NCI-H1105 (cell line): ENCODE measurements around the gene GLI1.
"Not testable (repeated sequence)": the region's sequence is repeated elsewhere in the genome, so short reads cannot be mapped to it uniquely, and the experiment has no call there.

Experiments used
- DNase-seq: peaks from one replicate; lab custom pipeline; 2025; lab: John Stamatoyannopoulos, UW

GLI1 gene

DNA sequence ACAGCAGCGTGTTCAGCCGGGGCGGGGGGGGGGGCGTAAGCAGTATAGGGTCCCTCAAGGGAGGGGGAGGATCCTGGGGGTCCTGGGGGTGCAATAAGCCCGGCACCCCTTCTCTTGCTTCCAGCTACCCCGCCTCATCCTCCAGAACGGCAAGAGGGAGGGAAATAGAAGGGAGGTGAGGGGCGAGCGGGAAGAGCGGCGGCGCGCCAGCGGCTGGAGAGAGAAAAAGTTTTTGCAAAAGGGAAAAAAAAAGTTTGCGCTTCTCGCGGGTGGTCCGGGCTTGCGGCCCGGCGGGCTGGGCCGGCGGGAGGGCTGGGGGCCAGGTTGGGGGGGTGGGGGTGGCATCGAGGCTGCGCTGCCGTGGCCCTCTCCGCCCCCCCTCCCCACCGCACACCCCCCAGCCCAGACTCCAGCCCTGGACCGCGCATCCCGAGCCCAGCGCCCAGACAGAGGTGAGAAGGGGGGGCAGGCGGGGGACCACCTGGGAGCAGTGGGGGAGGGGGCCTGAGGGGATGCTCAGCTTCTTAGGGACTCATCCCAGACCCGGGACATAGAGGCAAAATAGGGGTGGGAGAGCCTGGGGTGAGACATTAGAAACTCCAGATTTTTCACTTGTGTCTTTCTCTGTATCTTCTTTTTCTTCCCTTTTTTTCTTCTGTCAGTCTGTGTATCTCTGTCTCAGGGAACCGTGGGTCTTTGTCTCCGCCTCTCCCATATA is at the start of gene GLI1:
GLI1 (plus strand) TSS at position 36 of the 718 bp plus-strand sequence. CDS start 3,907 bp downstream, outside the sequence.
- no peak for DNase-seq

DNA sequence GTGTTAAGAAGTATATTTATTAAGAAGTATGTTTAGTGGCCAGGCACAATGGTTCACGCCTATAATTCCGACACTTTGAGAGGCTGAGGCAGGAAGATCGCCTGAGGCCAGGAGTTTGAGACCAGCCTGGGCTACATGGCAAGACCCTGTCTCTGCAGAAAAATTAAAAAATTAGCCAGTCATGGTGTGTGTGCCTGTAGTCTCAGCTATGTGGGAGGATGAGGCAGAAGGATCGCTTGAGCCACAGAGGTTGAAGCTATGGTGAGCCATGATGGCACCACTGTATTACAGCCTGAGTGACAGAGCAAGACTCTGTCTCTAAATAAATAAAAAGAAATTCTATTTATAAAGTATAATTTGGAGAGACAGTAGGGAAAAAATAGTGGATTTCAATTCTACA is 49.1 kb upstream of the GLI1 start:
- DNase-seq, result no peak

DNA sequence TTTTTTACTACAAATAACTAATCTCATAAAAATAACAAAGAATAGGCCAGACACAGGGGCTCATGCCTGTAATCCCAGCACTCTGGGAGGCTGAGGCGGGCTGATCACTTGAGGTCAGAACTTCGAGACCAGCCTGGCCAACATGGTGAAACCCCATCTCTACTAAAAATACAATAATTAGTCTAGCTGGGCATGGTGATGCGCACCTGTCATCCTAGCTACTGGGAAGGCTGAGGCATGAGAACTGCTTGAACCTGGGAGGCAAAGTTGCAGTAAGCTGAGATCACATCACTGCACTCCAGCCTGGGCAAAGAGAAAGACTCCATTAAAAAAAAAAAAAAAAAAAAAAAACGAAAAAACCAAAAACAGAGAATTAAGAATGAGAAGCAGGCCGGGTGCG is 45.4 kb upstream of the GLI1 start:
- DNase-seq, result not testable (repeated sequence)

DNA sequence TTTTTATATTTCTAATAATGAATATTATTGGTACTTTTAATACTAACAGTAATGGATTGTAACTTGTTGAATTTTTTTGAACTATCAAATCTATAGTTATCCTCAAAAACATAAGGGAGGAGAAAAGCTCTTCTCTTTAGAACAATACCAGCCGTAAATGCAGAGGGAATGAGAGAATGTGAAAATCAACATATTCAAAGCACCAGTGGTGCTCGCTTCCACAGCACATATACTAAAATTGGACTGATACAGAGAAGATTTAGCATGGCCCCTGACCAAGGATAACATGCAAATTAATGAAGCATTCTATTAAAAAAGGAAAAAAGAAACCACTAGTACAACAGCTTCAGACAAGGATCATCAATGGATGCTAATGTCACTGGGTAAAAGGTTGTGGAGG is 44.5 kb upstream of the GLI1 start:
- DNase-seq, result no peak

- no peak for DNase-seq
Measured at GRCh38 chr12:57416039-57416996, 43.3 kb upstream of the GLI1 start.

- no peak for DNase-seq
Measured at GRCh38 chr12:57418255-57418654, 41.3 kb upstream of the GLI1 start.

DNA sequence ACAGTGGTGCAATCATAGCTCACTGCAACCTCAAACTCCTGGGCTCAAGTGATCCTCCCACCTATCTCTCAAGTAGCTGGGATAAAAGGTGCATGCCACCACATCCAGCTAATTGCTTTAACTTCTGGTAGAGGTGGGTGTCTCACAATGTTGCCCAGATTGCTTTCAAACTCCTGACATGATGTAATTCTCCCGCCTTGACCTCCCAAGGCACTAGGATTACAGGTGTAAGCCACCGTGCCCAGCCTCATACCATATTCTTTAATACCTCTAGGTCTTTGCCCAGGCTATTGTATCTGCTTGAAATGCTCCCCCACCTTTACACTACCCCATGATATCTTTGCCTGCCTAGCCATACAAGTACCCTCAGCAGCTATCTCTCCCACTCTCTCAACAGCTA is 40.1 kb upstream of the GLI1 start:
- DNase-seq, result no peak

- DNase-seq, result no peak
Measured at GRCh38 chr12:57420482-57420881, 39.1 kb upstream of the GLI1 start.

GRCh38 chr12:57426948-57427347 is 32.6 kb upstream of the GLI1 start:
- not testable (repeated sequence) for DNase-seq

GRCh38 chr12:57428965-57429364 is 30.6 kb upstream of the GLI1 start:
- DNase-seq, result no peak

DNA sequence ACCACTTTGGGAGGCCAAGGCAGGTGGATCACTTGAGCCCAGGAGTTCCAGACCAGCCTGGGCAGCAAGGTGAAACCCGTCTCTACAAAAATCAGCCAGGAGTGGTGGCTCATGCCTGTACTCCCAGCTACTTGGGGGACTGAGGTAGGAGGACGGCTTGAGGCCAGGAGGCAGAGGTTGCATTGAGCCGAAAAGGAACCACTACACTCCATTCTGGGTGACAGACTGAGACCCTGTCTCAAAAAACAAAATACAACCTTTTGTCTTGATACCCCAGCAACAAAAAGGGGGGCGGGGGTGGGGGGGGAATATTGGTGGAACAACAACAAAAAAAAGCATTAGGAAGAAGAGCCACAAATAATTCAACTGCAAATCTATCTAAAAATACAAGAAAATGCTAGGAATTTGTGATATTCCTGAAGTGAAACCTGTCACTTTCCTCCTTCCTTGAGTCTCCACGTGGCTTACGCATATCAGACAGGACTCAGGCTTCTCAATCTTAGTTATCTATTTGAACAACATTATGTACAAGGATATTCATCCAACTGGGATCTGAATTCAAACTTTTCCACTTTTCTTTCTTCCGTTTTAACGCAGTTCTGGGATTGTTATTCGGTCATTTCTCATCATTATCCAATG is 30.0 kb upstream of the GLI1 start:
- DNase-seq, result no peak

DNA sequence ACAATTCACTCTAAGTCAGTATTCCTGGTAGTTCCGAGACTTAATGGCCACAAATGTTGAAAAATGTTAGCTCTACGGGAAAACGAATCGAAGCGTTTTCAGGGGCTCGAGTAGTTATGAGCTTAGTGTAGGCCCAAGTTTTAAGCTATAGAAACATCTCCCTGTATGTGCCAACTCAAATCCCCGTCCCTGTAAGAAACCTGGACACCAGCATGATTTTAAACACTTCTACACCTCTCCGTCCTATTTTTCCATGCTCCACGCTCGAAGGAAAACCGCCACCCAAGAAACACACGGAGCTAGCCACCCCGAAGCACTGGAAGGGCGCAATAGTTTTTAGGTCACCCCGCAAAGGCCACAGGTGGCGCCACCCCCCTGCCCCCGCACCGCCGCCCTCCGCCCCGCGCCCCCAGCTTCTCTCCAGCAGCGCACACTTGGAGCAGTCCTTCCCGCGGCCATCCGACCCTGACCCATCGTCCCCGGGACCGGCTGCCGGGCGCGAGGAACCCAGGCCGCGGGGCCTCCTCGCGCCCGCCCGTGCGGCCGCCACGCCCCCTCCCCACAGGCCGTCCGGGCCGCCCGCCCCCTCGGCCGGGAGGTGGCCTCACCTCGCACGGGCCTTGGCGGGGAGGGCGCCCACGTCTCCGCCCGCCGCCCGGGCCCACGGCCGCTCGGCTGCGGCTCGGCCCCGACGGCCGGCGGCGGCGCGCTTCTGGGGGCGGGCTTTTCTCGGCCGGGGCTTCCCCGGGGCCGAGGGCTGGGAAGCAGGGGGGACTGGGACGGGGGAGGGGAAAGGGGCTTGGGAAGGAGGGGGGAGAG is 29.3 kb upstream of the GLI1 start:
- no peak for DNase-seq

- peak; percentile 83 for DNase-seq
Measured at GRCh38 chr12:57430931-57431566, 28.5 kb upstream of the GLI1 start, which contains the start of gene R3HDM2. TSS of gene R3HDM2 (minus strand) at chr12:57431043. CDS start at chr12:57310428, 120,615 bp downstream.

- no peak for DNase-seq
Measured at GRCh38 chr12:57431654-57432188, 27.9 kb upstream of the GLI1 start.

- DNase-seq, result no peak
Measured at GRCh38 chr12:57433370-57433769, 26.2 kb upstream of the GLI1 start.

GRCh38 chr12:57434517-57435223 is 24.9 kb upstream of the GLI1 start, which contains the start of gene INHBC:
TSS of gene INHBC (plus strand) at chr12:57434784. CDS start at chr12:57434887, 103 bp downstream.
- no peak for DNase-seq

DNA sequence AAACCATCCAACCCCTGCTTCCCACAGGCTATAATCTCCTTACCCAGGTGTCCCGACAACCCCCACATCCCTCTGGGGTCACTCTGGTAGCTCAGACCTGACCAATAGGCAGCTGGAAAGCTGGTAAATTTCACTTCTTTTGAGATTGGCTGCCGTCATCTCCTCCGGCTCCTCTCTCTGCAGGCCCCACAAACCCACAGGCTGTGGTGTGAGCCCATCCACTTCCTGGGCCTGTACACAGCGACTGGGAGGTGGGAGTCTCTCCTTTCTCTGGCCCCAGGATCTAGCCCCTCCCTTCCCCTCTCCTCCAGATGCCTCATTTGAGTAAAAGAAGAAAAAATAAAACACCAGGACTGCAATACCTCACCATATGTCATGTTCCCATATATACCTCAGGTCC is 24.3 kb upstream of the GLI1 start:
- no peak for DNase-seq

DNA sequence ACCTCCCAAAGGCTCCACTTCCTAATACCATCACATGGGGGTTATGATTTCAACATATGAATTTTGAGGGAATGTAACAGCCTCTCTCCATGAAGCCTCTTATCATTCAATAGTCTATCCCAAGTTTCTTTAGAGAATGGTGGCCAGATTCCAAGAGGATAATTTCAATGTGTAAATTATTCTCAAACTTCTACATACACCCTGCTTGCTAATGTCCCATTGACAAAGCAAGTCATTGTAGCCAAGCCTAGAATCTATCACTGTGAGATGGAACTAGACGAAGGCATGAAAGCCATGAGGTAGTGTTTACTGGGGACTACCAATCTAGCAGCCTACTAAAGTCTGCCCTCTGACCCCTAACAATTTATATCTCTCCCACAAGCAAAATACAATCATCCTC is 21.2 kb upstream of the GLI1 start:
- DNase-seq, result no peak

DNA sequence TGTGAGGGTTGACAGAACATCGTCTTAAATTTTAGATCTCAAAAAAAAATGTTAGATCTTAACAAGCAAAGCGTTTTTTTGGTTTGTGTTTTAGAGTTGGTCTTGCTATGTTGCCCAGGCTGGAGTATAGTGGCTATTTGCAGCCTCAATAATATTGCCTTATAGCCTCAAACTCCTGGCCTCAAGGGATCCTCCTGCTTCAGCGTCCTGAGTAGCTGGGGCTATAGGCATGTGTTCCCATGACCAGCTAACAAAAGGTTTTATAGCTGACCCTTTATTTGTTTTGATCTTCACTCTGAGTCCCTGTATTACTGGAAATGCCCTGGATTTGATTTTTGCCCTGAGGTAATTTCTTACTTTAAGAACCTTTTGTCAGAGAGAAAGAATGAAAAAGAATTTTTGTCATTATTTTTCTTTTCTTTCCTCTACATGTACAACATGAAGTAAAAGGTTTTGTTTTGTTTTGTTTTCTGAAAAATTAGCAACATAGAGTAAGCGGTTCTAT is 19.8 kb upstream of the GLI1 start:
- DNase-seq, result no peak

- DNase-seq, result not testable (repeated sequence)
Measured at GRCh38 chr12:57441393-57441792, 18.2 kb upstream of the GLI1 start.
